HCT116 (cell line): ENCODE measurements around the gene ARHGEF6. TPM values are rescaled to one million over a fixed set of nuclear protein-coding genes. Genes with fewer than 3 reads are reported as not detected.

Experiments used
- ATAC-seq: fragments of 200-7000 bp; cut with Tn5 transposase; 2 replicates; pipeline ENCODE4 v1.9.1; 2020; ENCODE audit warnings: mild to moderate bottlenecking, moderate library complexity
- BruUV-seq: library from RNA; stranded (reverse); fragments of 400-500 nt; replicated peaks from 2 replicates; lab custom pipeline; 2021; lab: Mats Ljungman, UMichigan
- CTCF ChIA-PET: fragments of 300-600 bp; sonication (Branson Sonifier 250); formaldehyde crosslinking; loops from one replicate; lab custom pipeline; 2021; ENCODE audit warnings: antibody characterized with exemption; lab: Charles Lee
- POLR2A ChIA-PET: fragments of 300-600, 350-600 bp; sonication (Branson Sonifier 250); formaldehyde crosslinking; loops from one replicate; lab custom pipeline; 2021; ENCODE audit warnings: antibody characterized with exemption; lab: Charles Lee
- RAD21 ChIA-PET, 2 experiments: fragments of 300-600 bp; sonication (Branson Sonifier 250); formaldehyde crosslinking; loops; one replicate each; lab custom pipeline; 2023; ENCODE audit warnings: low total read pairs in 2 of 2; ENCODE audit not compliant: uncharacterized antibody in 2 of 2, unreplicated experiment in 2 of 2, low non-redundant PET in 1 of 2; lab: Charles Lee
- DNase-seq: peaks from one replicate; pipeline ENCODE4 v3.0.0-alpha.2; 2010; ENCODE audit warnings: low read depth, low spot score
- H2AFZ ChIP-seq: fragments of 200-600 bp; shearing (Covaris generic), sonication (generic); 2 replicates; pipeline ENCODE4 v1.6.1; 2017; ENCODE audit warnings: low read depth, mixed run types, mixed read lengths, antibody characterized with exemption, low read length; ENCODE audit not compliant: poor library complexity, severe bottlenecking
- H3K27ac ChIP-seq: 2 replicates; pipeline ENCODE4 v1.5.1; 2012; ENCODE audit warnings: low read depth, low read length
- H3K27me3 ChIP-seq: fragments of 200-600 bp; sonication (generic); 2 replicates; pipeline ENCODE4 v1.6.1; 2016; ENCODE audit warnings: mixed run types, low read length, mixed read lengths; ENCODE audit not compliant: insufficient read depth
- H3K36me3 ChIP-seq, 2 experiments: fragments of 200-500 bp in 1 of 2; fragments of 200-600 bp in 1 of 2; sonication (Bioruptor generic) in 1 of 2; sonication (generic) in 1 of 2; 2 replicates each; pipeline versions ENCODE4 v1.5.1 to v1.6.1; 2014 to 2016; ENCODE audit warnings: low read length in 2 of 2, inconsistent platforms in 1 of 2, mixed read lengths in 1 of 2, mixed run types in 1 of 2; ENCODE audit not compliant: insufficient read depth in 2 of 2, control insufficient read depth in 1 of 2
- H3K4me1 ChIP-seq, 2 experiments: fragments of 200-600 bp in 1 of 2; sonication (generic) in 1 of 2; 2 replicates each; pipeline versions ENCODE4 v1.5.1 to v1.6.1; 2012 to 2017; ENCODE audit warnings: low read length in 2 of 2, inconsistent platforms in 1 of 2, mild to moderate bottlenecking in 1 of 2, mixed read lengths in 1 of 2, mixed run types in 1 of 2, moderate library complexity in 1 of 2; ENCODE audit not compliant: insufficient read depth in 2 of 2, control insufficient read depth in 1 of 2
- H3K4me2 ChIP-seq: fragments of 200-600 bp; sonication (generic); 2 replicates; pipeline ENCODE4 v1.6.1; 2017; ENCODE audit warnings: mixed run types, low read length, mixed read lengths
- H3K4me3 ChIP-seq, 2 experiments: fragments of 200-600 bp in 1 of 2; sonication (generic) in 1 of 2; replicated peaks in 1 of 2; 2 replicates each; pipeline ENCODE4 v1.5.1; 2011 to 2016; ENCODE audit warnings: low read length in 2 of 2, control low read depth in 1 of 2, low read depth in 1 of 2, mild to moderate bottlenecking in 1 of 2, mixed read lengths in 1 of 2, mixed run types in 1 of 2
- H3K79me2 ChIP-seq: fragments of 200-600 bp; sonication (generic); 2 replicates; pipeline ENCODE4 v1.6.1; 2017; ENCODE audit warnings: mild to moderate bottlenecking, mixed run types, low read length, moderate library complexity, mixed read lengths; ENCODE audit not compliant: insufficient read depth
- H3K9ac ChIP-seq: fragments of 200-600 bp; sonication (generic); 2 replicates; pipeline ENCODE4 v1.6.1; 2016; ENCODE audit warnings: low read length, mixed read lengths
- H3K9me2 ChIP-seq: fragments of 200-600 bp; sonication (generic), shearing (Covaris generic); 2 replicates; pipeline ENCODE4 v1.6.1; 2017; ENCODE audit warnings: mixed run types, mild to moderate bottlenecking, moderate library complexity; ENCODE audit not compliant: insufficient read depth
- H3K9me3 ChIP-seq, 2 experiments: fragments of 200-500 bp in 1 of 2; fragments of 200-600 bp in 1 of 2; sonication (Bioruptor generic) in 1 of 2; sonication (generic) in 1 of 2; 2 replicates each; pipeline ENCODE4 v1.6.1; 2014 to 2017; ENCODE audit warnings: low read length in 2 of 2, mixed read lengths in 2 of 2, inconsistent platforms in 1 of 2, low read depth in 1 of 2, mild to moderate bottlenecking in 1 of 2, mixed run types in 1 of 2, moderate library complexity in 1 of 2; ENCODE audit not compliant: control insufficient read depth in 1 of 2, insufficient read depth in 1 of 2
- H4K20me1 ChIP-seq: fragments of 200-600 bp; sonication (generic), shearing (Covaris generic); 2 replicates; pipeline ENCODE4 v1.6.1; 2017; ENCODE audit warnings: mixed run types, mild to moderate bottlenecking, moderate library complexity; ENCODE audit not compliant: insufficient read depth
- CBX3 ChIP-seq: IDR thresholded peaks from 2 replicates; pipeline ENCODE4 v1.6.1; 2012; ENCODE audit warnings: low read depth
- CEBPB ChIP-seq: IDR thresholded peaks from 2 replicates; pipeline ENCODE4 v1.6.1; 2012; ENCODE audit warnings: low read depth
- EGR1 ChIP-seq: IDR thresholded peaks from 2 replicates; pipeline ENCODE4 v1.6.1; 2012; ENCODE audit warnings: low read depth
- EZH2 ChIP-seq: fragments of 200-600 bp; sonication (generic); IDR thresholded peaks from 2 replicates; pipeline ENCODE4 v1.6.1; 2017; ENCODE audit warnings: antibody characterized with exemption, mixed run types
- EZH2phosphoT487 ChIP-seq: fragments of 200-600 bp; IDR thresholded peaks from 2 replicates; pipeline ENCODE4 v1.6.1; 2018; ENCODE audit warnings: antibody characterized with exemption, borderline replicate concordance
- FOSL1 ChIP-seq: IDR thresholded peaks from 2 replicates; pipeline ENCODE4 v1.6.1; 2012; ENCODE audit warnings: low read depth
- JUND ChIP-seq: IDR thresholded peaks from 2 replicates; pipeline ENCODE4 v1.6.1; 2012
- POLR2AphosphoS5 ChIP-seq: IDR thresholded peaks from 2 replicates; pipeline ENCODE4 v1.6.1; 2011; ENCODE audit warnings: mild to moderate bottlenecking, low read depth, low read length, moderate library complexity
- RAD21 ChIP-seq: IDR thresholded peaks from 2 replicates; pipeline ENCODE4 v1.6.1; 2012; ENCODE audit warnings: low read depth, mild to moderate bottlenecking
- SIN3A ChIP-seq: IDR thresholded peaks from 2 replicates; pipeline ENCODE4 v1.6.1; 2012; ENCODE audit warnings: low read depth
- SP1 ChIP-seq: IDR thresholded peaks from 2 replicates; pipeline ENCODE4 v1.6.1; 2012; ENCODE audit warnings: low read depth
- SRF ChIP-seq: IDR thresholded peaks from 2 replicates; pipeline ENCODE4 v1.6.1; 2012; ENCODE audit warnings: low read depth
- YY1 ChIP-seq: IDR thresholded peaks from 2 replicates; pipeline ENCODE4 v1.6.1; 2011; ENCODE audit warnings: low read length, low read depth, moderate library complexity, mild to moderate bottlenecking; ENCODE audit not compliant: insufficient replicate concordance; ENCODE audit errors: extremely low read depth
- ZBTB33 ChIP-seq: IDR thresholded peaks from 2 replicates; pipeline ENCODE4 v1.6.1; 2011; ENCODE audit warnings: mild to moderate bottlenecking, low read length, moderate library complexity; ENCODE audit not compliant: insufficient replicate concordance; ENCODE audit errors: extremely low read depth
- ZFX ChIP-seq: fragments of 450-650 bp; IDR thresholded peaks from 2 replicates; pipeline ENCODE4 v1.6.1; 2017
- ZNF274 ChIP-seq: fragments of 200-500 bp; sonication (Bioruptor generic); IDR thresholded peaks from 2 replicates; pipeline ENCODE4 v1.6.1; 2014; ENCODE audit warnings: mild to moderate bottlenecking, low read depth, low read length, inconsistent platforms
- intact Hi-C: fragments of 100-400 bp; cut with micrococcal nuclease; formaldehyde crosslinking; loops from 2 replicates; pipeline ENCODE4 v1.10.0; 2022
- total RNA-seq: library from RNA; stranded (reverse); gene quantifications from one replicate; pipeline ENCODE4 v1.2.1, GENCODE V29; 2021; ENCODE audit not compliant: unreplicated experiment
- TF ChIP-seq, protein P1 (sequence below), 3 experiments: fragments of 200-600 bp in 1 of 3; sonication (generic) in 1 of 3; IDR thresholded peaks in 2 of 3; conservative IDR thresholded peaks in 1 of 3; 2 replicates each; pipeline ENCODE4 v1.5.1; 2012 to 2017; ENCODE audit warnings: low read depth in 2 of 3, low read length in 2 of 3, antibody characterized with exemption in 1 of 3, borderline replicate concordance in 1 of 3, control low read depth in 1 of 3, mild to moderate bottlenecking in 1 of 3, mixed read lengths in 1 of 3, mixed run types in 1 of 3, moderate library complexity in 1 of 3; ENCODE audit not compliant: insufficient read depth in 1 of 3
- TF ChIP-seq, protein P2 (sequence below): IDR thresholded peaks from 2 replicates; pipeline ENCODE4 v1.6.1; 2012
- TF ChIP-seq, protein P3 (sequence below): IDR thresholded peaks from 2 replicates; pipeline ENCODE4 v1.6.1; 2012

ARHGEF6 gene
- total RNA-seq, 1 experiment from 2014 or later, result 1.9 TPM

GRCh38 chrX:136778020-136778419 is 2.7 kb downstream of the ARHGEF6 start (continued):
- TF ChIP-seq SRF, result no peak
- TF ChIP-seq FOSL1, result no peak
- TF ChIP-seq ZNF274, result no peak
- TF ChIP-seq SIN3A, result no peak
- TF ChIP-seq, all 23 proteins: peak for 0

DNA sequence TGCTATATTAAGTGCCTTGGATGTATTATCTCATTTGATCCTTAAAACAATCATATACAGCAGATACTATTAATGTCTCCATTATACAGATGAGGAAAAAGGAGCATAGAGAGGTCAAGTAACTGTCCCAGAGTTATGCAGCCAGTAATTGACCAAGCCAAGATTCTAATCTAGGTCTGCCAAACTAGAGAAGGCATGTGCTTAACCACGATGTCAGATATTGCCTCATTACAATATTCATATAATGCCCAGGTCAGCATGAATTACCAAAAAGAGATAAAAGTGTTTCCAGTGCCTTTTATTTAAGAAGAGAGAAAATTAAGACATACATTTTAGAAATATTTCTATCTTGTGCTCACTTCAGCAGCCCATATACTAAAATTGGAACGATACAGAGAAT is 7.1 kb downstream of the ARHGEF6 start:
- Histone ChIP-seq H3K9me3 (no peaks in the 10 kb centered on the region), H3K9me2 (no peaks in the 10 kb centered on the region), H3K9ac (no peak overlapping the region), H2AFZ (no peak overlapping the region), H3K4me2 (no peak overlapping the region), H3K36me3 (no peaks in the 10 kb centered on the region), H3K27ac (no peak overlapping the region), H3K27me3 (no peaks in the 10 kb centered on the region), H3K4me1 (peaks cover 0 to 4% of the 10 kb centered on the region in 2 experiments; a peak in 3 of 4 replicates), H4K20me1 (no peaks in the 10 kb centered on the region), H3K79me2 (no peaks in the 10 kb centered on the region), H3K4me3 (no peak overlapping the region)
- no peak for DNase-seq
- intact Hi-C loops, result no loop called here
- ChIA-PET CTCF (no interaction called here), RAD21 (no interaction called here), POLR2A (no interaction called here)
- TF ChIP-seq JUND (no peak), ZFX (no peak), CBX3 (no peak), POLR2AphosphoS5 (no peak), CEBPB (no peak), ZNF274 (no peak), FOSL1 (no peak), EZH2phosphoT487 (no peak), SP1 (no peak), RAD21 (no peak), EZH2 (no peak), SIN3A (no peak), ZBTB33 (no peak), EGR1 (no peak), YY1 (no peak)
- TF ChIP-seq, protein P1, sequence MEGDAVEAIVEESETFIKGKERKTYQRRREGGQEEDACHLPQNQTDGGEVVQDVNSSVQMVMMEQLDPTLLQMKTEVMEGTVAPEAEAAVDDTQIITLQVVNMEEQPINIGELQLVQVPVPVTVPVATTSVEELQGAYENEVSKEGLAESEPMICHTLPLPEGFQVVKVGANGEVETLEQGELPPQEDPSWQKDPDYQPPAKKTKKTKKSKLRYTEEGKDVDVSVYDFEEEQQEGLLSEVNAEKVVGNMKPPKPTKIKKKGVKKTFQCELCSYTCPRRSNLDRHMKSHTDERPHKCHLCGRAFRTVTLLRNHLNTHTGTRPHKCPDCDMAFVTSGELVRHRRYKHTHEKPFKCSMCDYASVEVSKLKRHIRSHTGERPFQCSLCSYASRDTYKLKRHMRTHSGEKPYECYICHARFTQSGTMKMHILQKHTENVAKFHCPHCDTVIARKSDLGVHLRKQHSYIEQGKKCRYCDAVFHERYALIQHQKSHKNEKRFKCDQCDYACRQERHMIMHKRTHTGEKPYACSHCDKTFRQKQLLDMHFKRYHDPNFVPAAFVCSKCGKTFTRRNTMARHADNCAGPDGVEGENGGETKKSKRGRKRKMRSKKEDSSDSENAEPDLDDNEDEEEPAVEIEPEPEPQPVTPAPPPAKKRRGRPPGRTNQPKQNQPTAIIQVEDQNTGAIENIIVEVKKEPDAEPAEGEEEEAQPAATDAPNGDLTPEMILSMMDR (IDR thresholded peaks at IDR 0.05 in 2 of 3, conservative IDR thresholded peaks at IDR 0.05 in 1 of 3; ENCODE audit: borderline replicate concordance in 1 of 3, insufficient read depth in 1 of 3, low read depth in 2 of 3, low read length in 2 of 3), result no peak
- TF ChIP-seq, protein P2, sequence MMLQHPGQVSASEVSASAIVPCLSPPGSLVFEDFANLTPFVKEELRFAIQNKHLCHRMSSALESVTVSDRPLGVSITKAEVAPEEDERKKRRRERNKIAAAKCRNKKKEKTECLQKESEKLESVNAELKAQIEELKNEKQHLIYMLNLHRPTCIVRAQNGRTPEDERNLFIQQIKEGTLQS, result no peak
- TF ChIP-seq, protein P3, sequence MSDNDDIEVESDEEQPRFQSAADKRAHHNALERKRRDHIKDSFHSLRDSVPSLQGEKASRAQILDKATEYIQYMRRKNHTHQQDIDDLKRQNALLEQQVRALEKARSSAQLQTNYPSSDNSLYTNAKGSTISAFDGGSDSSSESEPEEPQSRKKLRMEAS, result no peak
- no peak for ATAC-seq
- BruUV-seq, result no TSS peak
